GM19438 (cell line): Measurements from ENCODE around the gene DLG1.

Source experiments
- ATAC-seq: cut with Tn5 transposase; IDR thresholded peaks from one replicate; pipeline ENCODE4 v1.9.1; 2021; ENCODE audit warnings: low read depth; ENCODE audit not compliant: unreplicated experiment

Gene DLG1

DNA sequence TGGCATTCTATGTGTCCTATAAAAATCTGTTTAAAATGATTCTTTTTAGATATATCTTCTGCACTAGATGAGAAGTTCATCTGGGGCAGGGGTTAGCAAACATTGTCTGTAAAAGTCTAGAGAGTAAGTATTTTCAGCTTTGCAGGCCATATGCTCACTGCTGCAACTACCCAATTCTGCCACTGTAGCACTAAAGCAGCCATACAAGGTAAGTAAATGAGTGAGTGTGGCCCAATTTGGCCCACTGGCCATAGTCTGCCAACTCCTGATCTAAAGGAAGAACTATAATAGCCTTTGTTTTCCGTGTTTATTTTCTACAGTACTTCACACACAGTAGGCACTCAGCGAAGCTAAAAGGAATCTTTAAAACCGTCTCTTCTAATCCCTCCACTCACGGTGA lies 42.3 kb downstream of the DLG1 start:
- no peak for ATAC-seq

- no peak for ATAC-seq
These were observed 45.0 kb downstream of the DLG1 start for GRCh38 chr3:197253238-197253947.

DNA sequence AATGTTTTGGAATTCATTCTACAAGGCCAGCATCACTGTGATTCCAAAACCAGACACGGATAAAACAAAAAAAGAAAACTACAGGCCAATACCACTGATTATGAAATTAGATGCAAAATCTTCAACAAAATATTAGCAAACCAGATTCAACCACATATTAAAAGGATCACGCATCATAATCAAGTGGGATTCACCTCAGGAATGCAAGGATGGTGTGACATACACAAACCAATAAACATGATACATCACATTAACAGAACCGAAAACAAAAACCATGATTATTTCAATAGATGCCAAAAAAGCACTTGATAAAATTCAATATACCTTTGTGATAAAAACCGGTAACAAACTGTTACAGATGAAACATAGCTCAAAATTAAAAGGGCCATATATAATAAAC lies 48.9 kb downstream of the DLG1 start:
- ATAC-seq, result no peak

DNA sequence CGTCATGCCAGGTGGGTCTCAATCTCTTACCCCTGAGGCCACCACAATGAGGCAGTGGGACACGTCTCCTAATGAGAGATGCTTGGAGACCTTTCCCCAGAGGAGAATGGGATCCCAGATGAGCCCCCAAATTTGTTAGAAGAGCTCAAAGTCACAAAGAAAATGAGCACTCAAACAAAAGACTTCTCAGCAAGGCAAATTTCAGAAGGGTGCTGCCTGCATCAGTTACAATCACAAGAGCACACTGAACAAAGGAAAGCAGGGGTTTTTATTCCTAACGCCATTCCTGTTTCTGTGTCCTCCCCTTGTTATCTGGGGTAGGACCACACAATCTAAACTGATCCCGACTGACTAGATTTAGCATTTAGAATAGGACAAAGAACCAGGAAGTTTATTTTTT lies 50.1 kb downstream of the DLG1 start:
- ATAC-seq, result no peak

DNA sequence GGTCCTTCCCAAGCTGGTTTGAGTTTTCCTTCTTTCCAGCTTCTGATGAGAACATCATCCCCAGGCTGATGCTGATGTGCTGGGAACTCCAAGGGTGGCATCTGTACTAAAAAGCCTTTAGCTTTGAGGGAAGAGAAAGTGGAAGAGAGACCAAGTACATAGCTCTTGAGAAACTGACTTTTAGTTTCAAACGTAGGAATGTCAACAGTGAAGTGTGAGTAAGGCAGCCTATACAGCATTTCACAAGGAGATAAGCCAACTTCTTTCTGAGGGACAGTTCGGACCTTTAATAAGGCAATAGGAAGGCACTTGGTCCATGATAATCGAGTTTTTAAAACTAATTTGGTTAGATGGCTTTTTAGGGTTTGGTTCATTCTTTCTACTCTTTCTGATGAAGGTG lies 53.7 kb downstream of the DLG1 start:
- ATAC-seq, result no peak

DNA sequence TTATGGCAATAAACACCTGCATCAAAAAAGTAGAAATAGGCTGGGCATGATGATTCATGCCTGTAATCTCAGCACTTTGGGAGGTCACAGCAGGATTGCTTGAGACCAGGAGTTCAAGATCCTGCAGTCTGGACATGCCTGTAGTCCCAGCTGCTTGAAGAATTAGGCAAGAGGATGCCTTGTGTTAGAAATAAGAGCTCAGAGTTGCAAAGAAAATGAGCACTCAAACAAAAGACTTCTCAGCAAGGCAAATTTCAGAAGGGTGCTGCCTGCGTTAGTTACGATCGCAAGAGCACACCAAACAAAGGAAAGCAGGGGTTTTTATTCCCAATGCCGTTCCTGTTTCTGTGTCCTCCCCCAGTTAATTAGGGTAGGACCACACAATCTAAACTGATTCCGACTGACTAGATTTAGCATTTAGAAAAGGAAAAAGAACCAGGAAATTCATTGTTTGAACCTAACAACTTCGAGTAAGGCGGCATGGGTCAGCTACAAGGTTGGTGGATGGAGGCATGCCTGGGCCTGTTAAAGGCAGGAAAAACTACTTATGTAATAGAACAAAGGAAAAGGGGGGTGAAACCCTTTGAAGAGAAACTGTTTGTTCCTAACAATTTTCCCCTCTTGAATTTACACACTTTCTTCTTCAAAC lies 55.5 kb downstream of the DLG1 start:
- no peak for ATAC-seq

- no peak for ATAC-seq
These were observed 57.2 kb downstream of the DLG1 start for GRCh38 chr3:197241173-197241572.

DNA sequence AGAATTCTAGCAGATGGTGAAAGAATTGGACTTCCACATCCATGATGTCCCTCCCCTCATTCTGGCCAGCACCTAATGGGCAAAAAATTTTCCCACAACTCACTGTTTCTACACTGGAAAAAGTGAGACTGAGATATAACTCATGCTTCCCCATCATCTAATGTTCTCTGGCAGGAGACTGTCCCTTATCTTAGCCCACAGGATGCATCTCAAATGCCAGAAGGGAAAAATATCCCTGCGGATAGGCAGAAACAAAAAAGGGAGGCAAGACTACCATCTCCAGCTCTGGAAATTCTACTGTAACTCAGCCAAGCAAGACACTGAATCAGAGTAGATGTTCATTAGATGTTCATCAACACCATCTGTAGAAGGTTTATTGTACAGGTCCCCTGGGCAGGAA lies 58.6 kb downstream of the DLG1 start:
- no peak for ATAC-seq

DNA sequence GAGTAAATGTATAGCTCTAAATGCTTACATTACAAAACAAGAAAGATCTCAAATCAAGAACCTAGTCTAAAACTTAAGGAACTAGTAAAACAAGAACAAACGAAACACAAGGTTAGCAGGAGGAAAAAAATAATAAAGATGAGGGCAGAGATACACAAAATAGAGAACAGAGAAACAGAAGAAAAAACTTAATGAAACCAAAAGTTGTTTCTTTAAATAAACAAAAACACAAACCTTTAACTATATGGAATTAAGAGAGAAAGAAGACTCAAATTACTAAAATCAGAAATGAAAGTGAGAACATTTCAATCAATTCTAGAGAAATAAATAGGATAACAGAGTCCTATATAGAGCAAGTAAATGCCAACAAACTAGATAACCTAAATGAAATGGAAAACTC lies 59.6 kb downstream of the DLG1 start:
- ATAC-seq, result no peak

DNA sequence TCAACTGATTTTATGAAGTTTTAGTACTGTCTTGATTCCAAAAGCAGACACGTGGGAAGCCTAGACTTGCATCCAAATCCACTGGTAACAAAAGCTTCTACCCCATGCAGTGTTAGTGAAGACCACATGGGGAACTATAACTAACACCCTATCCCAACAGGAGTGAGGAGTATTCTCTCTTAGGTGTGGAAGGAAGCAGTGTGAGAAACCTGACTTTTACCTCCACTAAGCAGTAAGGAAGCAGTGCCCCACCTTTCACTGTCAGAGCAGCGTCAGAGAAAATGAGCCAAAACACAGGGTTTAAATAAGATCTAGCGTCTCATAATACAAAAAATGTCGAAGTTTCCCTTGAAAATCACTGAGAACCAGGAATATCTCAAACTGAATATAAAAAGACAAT lies 60.5 kb downstream of the DLG1 start:
- no peak for ATAC-seq

GRCh38 chr3:197236362-197236761 lies 62.0 kb downstream of the DLG1 start:
- no peak for ATAC-seq

DNA sequence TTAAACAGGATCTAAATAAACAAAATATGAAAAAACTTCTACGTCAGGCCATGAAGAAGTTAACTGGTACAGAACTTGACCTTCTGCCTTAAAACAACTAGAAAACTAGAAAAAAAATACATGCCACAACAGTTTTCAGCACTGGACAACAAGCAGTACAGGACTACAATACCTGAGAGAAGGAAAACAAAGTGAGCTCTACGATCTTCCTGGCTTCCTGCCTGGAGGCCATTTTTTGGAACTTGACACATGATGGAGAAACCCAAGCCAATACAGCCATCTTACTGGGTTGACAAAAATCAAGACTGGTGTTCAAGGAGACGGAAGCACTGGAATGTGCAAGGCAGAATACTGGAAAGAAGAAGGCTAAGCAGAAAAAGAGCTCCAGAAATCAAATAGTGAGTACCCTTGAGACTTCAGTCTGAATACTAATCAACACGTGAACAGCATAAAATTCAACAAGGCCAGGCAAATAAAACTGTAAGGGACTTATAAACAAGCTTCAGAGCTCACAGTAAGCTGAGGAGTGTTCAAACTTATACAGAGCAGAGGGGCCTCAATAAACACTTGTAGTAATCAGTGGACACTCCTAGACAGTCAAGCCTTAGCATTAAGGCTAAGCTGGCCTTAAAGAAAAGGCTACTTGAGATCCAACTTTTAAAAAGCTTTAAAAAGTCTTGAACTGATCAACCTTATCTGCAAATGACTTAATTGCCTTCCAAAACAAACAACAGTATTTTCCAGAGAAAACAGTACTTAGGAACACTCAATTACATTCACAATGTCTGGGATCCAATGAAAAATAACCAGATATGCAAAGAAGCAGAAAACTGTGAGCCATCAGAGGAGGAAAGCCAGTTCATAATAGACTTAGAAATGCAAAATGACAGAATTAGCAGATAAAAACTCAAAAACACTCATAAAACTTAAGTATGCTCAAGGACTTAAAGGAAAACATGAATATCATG lies 63.2 kb downstream of the DLG1 start:
- no peak for ATAC-seq

DNA sequence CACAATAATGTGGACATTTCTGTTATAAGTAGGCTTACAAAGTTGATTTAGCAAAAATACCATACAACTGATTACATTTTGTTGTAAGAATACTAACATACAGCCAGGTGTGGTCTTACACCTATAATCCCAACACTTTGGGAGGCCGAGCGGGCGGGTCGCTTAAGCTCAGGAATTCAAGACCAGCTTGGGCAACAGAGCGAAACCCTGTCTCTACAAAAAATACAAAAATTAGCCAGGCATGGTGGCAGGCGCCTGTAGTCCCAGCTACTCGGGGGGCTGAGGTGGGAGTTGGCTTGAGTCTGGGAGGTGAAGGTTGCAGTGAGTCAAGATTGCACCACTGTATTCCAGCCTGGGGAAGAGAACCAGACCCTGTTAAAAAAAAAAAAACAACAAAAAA lies 67.1 kb downstream of the DLG1 start:
- no peak for ATAC-seq

DNA sequence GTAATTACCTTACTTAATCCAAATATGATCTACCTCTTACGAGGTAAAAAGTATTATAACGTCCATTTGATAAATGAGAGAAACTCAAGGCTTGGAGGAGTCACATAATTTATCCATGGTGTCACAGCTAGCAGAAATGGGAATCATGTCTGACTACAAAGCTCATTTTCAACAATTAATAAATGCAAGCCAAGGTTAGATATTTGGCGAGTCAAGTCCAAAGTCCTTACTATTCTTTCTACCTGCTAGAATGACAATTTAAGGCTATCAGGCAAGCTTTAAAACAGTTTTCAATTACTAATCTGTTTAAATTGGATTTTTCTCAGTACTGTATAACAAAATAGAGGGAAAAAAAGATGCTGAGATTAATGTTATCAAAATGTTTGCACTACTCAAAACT lies 68.6 kb downstream of the DLG1 start:
- ATAC-seq, result no peak

DNA sequence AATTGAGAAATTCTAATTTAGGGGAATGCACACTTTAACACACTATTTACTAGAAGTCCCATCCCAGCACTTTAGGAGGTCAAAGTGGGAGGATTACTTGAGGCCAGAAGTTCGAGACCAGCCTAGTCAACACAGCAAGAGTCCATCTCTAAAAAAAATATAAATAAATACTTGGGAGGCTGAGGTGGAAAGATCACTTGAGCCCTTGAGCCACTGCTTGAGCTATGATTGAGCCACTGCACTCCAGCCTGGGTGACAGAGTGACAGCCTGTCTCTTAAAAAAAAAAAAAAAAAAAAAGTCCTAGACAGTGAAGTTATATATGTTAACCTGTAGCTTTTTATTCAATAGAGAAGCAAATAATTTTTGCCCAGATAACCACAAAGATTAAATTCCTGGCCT lies 69.2 kb downstream of the DLG1 start:
- no peak for ATAC-seq

- ATAC-seq, result no peak
These were observed 70.4 kb downstream of the DLG1 start for GRCh38 chr3:197227780-197228574.

- ATAC-seq, result no peak
These were observed 72.2 kb downstream of the DLG1 start for GRCh38 chr3:197226179-197226578.

DNA sequence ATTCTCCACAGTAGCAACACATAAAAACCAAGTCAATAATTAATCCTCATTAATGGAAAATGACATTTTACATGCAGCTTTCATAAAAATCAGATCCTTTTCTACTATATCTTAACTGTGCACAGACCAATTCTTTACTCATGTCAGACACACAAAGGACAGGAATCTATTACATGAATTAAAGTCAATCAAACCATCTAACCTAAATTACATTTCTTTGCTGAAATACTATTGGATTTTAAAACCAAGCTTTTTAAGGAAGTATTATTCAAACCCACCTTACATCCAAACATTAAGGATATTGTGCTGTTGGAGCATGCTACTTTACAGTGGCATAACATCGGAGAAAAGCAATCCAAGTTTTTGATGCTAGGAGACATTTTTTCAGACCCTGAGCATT lies 72.8 kb downstream of the DLG1 start:
- ATAC-seq, result no peak

DNA sequence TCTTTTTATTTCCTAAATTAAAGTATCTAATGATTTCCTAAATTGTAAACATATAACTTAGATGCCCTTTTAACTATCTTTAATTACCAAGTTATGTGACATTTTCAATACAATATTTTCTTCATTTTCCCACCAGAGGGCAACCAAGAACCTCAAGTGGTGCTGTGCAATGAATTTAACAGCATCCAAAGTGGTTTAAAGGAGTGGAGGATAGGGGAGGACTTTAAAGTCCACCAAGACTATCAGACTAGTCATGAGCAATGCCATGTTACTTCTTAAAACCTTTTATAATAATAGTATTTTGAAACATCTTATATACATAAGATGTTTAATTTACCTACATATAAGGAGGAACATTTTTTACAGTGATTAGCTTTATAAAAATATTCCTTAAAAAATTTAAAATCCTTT lies 74.4 kb downstream of the DLG1 start:
- ATAC-seq, result no peak

DNA sequence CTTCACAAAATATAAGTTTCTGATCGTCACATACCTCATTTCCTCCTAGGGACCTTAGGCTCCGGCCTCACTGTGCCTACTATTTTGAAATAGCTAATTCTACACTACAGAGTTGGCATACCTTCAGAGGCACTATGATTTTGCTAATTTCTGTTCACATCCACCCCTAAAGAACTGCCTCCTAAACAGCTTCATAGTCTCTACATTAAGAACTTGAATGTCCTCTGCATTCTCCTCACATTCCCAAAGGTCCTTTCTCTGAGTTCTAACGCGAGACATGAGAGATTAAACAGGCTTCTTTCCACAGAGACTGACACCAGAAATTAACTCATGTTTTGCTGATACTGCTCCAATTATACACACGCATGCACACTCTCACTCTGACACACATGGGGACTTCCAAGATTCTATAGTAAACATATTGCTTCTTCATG lies 75.5 kb downstream of the DLG1 start:
- ATAC-seq, result no peak

- ATAC-seq, result no peak
These were observed 78.8 kb downstream of the DLG1 start for GRCh38 chr3:197219619-197220018.
